ENCODE results near the gene SH3BP1. TPM values are rescaled to one million over a fixed set of nuclear protein-coding genes. Genes with fewer than 3 reads are reported as not detected.

Gene SH3BP1
- total and polyA plus RNA-seq, 12 donors, result 0.50 to 9.3 (median 2.0) TPM

DNA sequence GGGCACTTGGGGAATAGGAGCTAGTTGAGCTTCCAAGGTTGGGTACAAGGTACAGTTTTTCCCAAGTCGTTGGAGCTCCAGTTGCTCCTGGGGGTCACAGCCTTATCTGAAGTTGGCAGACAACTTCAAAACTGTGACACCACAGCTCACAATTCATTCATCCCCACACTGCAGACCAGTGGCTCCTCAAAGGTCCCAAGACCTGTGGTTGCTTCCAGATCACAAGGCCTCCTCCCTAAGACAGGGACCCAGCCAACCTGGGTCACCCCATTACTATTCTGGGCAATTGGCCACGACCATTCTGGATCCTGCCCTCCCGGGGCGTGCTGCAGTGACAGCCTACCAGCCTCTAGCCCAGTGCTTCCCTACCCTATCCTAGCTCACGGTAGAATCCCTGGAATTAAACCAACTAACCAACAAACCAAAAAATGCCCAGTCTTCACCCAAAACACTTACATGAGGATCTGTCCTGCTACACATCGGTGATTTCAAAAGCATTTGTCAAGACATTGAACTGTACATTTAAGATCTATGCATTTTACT is 18.2 kb downstream of the SH3BP1 start:
- TF ChIP-seq, protein P1, sequence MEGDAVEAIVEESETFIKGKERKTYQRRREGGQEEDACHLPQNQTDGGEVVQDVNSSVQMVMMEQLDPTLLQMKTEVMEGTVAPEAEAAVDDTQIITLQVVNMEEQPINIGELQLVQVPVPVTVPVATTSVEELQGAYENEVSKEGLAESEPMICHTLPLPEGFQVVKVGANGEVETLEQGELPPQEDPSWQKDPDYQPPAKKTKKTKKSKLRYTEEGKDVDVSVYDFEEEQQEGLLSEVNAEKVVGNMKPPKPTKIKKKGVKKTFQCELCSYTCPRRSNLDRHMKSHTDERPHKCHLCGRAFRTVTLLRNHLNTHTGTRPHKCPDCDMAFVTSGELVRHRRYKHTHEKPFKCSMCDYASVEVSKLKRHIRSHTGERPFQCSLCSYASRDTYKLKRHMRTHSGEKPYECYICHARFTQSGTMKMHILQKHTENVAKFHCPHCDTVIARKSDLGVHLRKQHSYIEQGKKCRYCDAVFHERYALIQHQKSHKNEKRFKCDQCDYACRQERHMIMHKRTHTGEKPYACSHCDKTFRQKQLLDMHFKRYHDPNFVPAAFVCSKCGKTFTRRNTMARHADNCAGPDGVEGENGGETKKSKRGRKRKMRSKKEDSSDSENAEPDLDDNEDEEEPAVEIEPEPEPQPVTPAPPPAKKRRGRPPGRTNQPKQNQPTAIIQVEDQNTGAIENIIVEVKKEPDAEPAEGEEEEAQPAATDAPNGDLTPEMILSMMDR (IDR thresholded peaks at IDR 0.05), result no peak
- WGBS, 2 donors, result 7 to 8% methylated on average over 6 of the region's 6 CpGs
- intact Hi-C loops (cut with DNase I), result loop anchor here in 4 of 10 donors (1.0 to 2.0 kb wide), 3 partner anchors 17 to 19 kb away; partner anchors contain the start of gene LGALS1 (in 3 of the 4)
- Histone ChIP-seq H3K4me1 (peaks cover 8 to 57% (median 44%) of the 10 kb centered on the region in 9 donors), H3K27me3 (no peaks in the 10 kb centered on the region), H3K36me3 (peaks cover 0 to 24% (median 0%) of the 10 kb centered on the region in 9 donors), H3K4me3 (peak overlapping the region; percentile 19 to 71 (median 54)), H3K27ac (peak overlapping the region; percentile 15 to 91 (median 78)), H3K9me3 (no peaks in the 10 kb centered on the region)
- no peak for DNase-seq
- ATAC-seq, result no peak

DNA sequence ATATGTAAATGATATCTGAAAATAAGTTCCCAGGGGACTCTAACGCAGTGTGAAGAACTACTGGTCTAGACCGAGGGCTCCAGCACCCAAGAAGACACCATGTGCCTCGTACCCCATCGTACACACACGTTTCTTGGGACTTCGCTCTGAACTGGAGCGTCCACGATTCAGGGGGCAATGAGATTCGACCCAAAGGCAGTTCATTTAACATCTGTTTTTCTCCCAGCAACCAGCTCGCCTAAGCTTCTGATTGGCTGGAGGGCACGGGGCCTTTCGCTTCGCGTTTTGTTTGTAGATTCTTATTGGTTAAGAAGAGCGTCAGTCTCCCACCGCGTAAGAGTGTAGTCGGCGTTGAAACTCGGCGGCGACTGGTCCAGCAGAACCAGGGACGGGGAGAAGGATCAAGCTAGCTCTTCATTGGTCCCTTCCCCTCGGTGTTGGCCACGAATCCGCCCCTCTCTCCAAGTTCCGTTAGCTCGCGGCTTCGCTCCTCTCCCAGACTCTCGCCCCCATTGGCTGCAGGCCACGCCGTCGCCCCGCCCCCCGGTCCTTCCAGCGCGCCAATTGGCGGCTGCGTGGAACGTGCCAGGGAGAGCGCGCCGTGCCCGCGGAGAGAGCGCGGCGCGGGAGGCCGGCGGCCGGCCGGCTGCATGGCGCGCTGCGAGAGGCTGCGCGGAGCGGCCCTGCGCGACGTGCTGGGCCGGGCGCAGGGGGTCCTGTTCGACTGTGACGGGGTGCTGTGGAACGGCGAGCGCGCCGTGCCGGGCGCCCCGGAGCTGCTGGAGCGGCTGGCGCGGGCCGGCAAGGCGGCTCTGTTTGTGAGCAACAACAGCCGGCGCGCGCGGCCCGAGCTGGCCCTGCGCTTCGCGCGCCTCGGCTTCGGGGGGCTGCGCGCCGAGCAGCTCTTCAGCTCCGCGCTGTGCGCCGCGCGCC is 18.9 kb downstream of the SH3BP1 start, which contains the start of gene PDXP:
TSS of gene PDXP (plus strand) at position 591 of the 933 bp plus-strand sequence. CDS start at position 651, 60 bp downstream.
- Histone ChIP-seq H3K27me3 (no peaks in the 10 kb centered on the region), H3K9me3 (no peaks in the 10 kb centered on the region), H3K4me3 (peak within 1 kb of the TSS; percentile 53 to 71 (median 60)), H3K36me3 (peaks cover 0 to 16% (median 0%) of the 10 kb centered on the region in 9 donors), H3K27ac (peak within 1 kb of the TSS; percentile 15 to 91 (median 80)), H3K4me1 (peaks cover 8 to 57% (median 44%) of the 10 kb centered on the region in 9 donors)
- WGBS, 2 donors, result 0% methylated on average over 85 to 101 of the region's 101 CpGs
- peak; percentile 100 for DNase-seq
- TF ChIP-seq, protein P1 (IDR thresholded peaks at IDR 0.05), result no peak
- ATAC-seq, result peak; percentile 95 to 99 (median 97)
- intact Hi-C loops (cut with DNase I), result loop anchor here in 4 of 10 donors (1.0 to 2.0 kb wide), 3 partner anchors 16 to 18 kb away; partner anchors contain the start of gene LGALS1 (in 3 of the 4)

DNA sequence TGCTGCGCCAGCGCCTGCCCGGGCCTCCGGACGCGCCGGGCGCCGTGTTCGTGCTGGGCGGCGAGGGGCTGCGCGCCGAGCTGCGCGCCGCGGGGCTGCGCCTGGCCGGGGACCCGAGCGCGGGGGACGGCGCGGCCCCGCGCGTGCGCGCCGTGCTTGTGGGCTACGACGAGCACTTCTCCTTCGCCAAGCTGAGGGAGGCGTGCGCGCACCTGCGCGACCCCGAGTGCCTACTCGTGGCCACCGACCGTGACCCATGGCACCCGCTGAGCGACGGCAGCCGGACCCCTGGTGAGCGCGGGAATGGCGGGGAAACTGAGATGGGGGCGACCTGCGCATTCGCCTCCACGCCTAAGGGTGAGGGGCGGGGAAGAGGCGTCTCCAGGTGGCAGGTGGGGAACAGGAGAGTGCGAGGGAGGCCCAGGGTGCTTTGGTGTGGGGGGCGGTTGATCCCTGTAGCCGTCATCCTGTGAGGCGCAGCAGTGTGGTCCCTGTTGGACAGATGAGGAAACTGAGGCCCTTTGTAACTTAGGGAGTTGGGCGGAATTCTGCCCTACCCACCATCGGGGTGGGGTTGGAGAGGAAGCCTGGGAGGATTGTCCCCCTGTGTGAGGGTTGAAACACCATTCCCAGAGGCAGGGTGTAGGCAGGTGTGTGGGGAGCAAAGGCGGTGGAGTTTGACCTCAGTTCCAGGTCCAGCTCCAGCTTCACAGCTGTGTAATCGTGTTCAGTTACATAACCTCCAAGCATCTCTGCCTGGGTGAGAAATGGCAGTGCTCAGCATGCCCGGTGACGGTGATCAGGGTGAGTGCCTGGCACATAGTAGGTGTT is 19.8 kb downstream of the SH3BP1 start:
- intact Hi-C loops (cut with DNase I), result loop anchor here in 3 of 10 donors (2.0 kb wide), 2 partner anchors 16 to 18 kb away; partner anchors contain the start of gene LGALS1 (in 2 of the 3)
- Histone ChIP-seq H3K27me3 (no peaks in the 10 kb centered on the region), H3K4me3 (peak overlapping the region; percentile 53 to 71 (median 60)), H3K36me3 (peaks cover 0 to 7% (median 0%) of the 10 kb centered on the region in 9 donors), H3K9me3 (no peaks in the 10 kb centered on the region), H3K4me1 (peaks cover 8 to 60% (median 44%) of the 10 kb centered on the region in 9 donors), H3K27ac (peak overlapping the region in 8 of 10 donors; percentile 56 to 88 (median 69))
- no peak for ATAC-seq
- DNase-seq, result no peak
- WGBS, 2 donors, result 4% methylated on average over 59 to 68 of the region's 68 CpGs
- TF ChIP-seq, protein P1 (IDR thresholded peaks at IDR 0.05), result no peak

Measured in heart right ventricle (tissue), 16 donors.